ENCODE data around the gene ABLIM1. TPM values are rescaled to one million over a fixed set of nuclear protein-coding genes. Genes with fewer than 3 reads are reported as not detected.

The ABLIM1 gene
- total RNA-seq, 3 donors from 2014 or later (not counting 1 experiment from before 2014, with no cell fraction given): 71.9 to 118 (median 73.5) TPM

- peak overlapping the region; percentile 4 for H3K4me3 Mint-ChIP-seq
- H3K36me3 Mint-ChIP-seq: no peaks in the 10 kb centered on the region
- 44% methylated on average over 4 of the region's 4 CpGs for WGBS (ENCODE audit: insufficient coverage)
- H3K9me3 Mint-ChIP-seq: no peaks in the 10 kb centered on the region
- Histone ChIP-seq H3K36me3 (ENCODE audit: control insufficient read depth, insufficient read depth, low read length) (no peaks in the 10 kb centered on the region), H3K27ac (ENCODE audit: low read length) (no peak overlapping the region), H3K27me3 (ENCODE audit: control insufficient read depth, insufficient read depth, low read length) (no peaks in the 10 kb centered on the region), H3K9me3 (ENCODE audit: control insufficient read depth, insufficient read depth, low read length) (no peaks in the 10 kb centered on the region), H3K4me1 (ENCODE audit: control insufficient read depth, insufficient read depth, low read length) (peaks cover 17% of the 10 kb centered on the region), H3K4me3 (ENCODE audit: low read length) (no peak overlapping the region)
- no peak for ATAC-seq
- H3K4me1 Mint-ChIP-seq: peaks cover 19 to 24% of the 10 kb centered on the region in 2 donors
- H3K27me3 Mint-ChIP-seq (ENCODE audit: low read depth in 2 of 2): peaks cover 12% of the 10 kb centered on the region in 2 donors
- no peak overlapping the region for H3K27ac Mint-ChIP-seq
- DNase-seq: no peak
- TF ChIP-seq, protein P1, sequence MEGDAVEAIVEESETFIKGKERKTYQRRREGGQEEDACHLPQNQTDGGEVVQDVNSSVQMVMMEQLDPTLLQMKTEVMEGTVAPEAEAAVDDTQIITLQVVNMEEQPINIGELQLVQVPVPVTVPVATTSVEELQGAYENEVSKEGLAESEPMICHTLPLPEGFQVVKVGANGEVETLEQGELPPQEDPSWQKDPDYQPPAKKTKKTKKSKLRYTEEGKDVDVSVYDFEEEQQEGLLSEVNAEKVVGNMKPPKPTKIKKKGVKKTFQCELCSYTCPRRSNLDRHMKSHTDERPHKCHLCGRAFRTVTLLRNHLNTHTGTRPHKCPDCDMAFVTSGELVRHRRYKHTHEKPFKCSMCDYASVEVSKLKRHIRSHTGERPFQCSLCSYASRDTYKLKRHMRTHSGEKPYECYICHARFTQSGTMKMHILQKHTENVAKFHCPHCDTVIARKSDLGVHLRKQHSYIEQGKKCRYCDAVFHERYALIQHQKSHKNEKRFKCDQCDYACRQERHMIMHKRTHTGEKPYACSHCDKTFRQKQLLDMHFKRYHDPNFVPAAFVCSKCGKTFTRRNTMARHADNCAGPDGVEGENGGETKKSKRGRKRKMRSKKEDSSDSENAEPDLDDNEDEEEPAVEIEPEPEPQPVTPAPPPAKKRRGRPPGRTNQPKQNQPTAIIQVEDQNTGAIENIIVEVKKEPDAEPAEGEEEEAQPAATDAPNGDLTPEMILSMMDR (IDR thresholded peaks at IDR 0.05): no peak
- intact Hi-C loops (cut with micrococcal nuclease): no loop called here
Observed at GRCh38 chr10:114420811-114421485, 237.1 kb downstream of the ABLIM1 start.

DNA sequence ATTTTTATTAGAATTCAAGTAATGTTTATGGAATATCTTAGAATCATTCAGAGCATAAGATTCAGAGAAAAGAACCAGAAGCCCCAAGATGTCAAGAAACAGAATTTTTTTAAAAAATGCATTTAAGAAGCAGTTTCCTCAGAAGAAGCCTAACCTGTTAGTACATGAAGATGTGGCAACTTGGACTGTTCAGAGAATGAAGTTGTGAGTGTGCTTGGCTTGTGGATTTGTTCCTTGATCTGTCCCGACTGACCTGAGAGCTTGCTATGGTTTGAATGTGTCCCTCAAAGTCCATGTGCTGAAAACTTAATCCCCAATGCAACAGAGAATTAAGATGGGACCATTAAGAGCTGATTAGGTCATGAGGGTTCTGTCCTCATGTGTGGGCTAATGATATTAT is 240.0 kb downstream of the ABLIM1 start:
- Histone ChIP-seq H3K27ac (ENCODE audit: low read length) (no peak overlapping the region), H3K4me3 (ENCODE audit: low read length) (no peak overlapping the region), H3K9me3 (ENCODE audit: control insufficient read depth, insufficient read depth, low read length) (no peaks in the 10 kb centered on the region), H3K4me1 (ENCODE audit: control insufficient read depth, insufficient read depth, low read length) (peaks cover 17% of the 10 kb centered on the region), H3K27me3 (ENCODE audit: control insufficient read depth, insufficient read depth, low read length) (no peaks in the 10 kb centered on the region), H3K36me3 (ENCODE audit: control insufficient read depth, insufficient read depth, low read length) (no peaks in the 10 kb centered on the region)
- peaks cover 18 to 22% of the 10 kb centered on the region in 2 donors for H3K27me3 Mint-ChIP-seq (ENCODE audit: low read depth in 2 of 2)
- no peak overlapping the region for H3K4me3 Mint-ChIP-seq
- H3K27ac Mint-ChIP-seq: no peak overlapping the region
- H3K36me3 Mint-ChIP-seq: no peaks in the 10 kb centered on the region
- 71% methylated on average over 1 of the region's 1 CpG for WGBS (ENCODE audit: insufficient coverage)
- intact Hi-C loops (cut with micrococcal nuclease): no loop called here
- no peak for DNase-seq
- H3K9me3 Mint-ChIP-seq: no peaks in the 10 kb centered on the region
- ATAC-seq: no peak
- peaks cover 19 to 26% of the 10 kb centered on the region in 2 donors for H3K4me1 Mint-ChIP-seq
- TF ChIP-seq, protein P1 (IDR thresholded peaks at IDR 0.05): no peak

DNA sequence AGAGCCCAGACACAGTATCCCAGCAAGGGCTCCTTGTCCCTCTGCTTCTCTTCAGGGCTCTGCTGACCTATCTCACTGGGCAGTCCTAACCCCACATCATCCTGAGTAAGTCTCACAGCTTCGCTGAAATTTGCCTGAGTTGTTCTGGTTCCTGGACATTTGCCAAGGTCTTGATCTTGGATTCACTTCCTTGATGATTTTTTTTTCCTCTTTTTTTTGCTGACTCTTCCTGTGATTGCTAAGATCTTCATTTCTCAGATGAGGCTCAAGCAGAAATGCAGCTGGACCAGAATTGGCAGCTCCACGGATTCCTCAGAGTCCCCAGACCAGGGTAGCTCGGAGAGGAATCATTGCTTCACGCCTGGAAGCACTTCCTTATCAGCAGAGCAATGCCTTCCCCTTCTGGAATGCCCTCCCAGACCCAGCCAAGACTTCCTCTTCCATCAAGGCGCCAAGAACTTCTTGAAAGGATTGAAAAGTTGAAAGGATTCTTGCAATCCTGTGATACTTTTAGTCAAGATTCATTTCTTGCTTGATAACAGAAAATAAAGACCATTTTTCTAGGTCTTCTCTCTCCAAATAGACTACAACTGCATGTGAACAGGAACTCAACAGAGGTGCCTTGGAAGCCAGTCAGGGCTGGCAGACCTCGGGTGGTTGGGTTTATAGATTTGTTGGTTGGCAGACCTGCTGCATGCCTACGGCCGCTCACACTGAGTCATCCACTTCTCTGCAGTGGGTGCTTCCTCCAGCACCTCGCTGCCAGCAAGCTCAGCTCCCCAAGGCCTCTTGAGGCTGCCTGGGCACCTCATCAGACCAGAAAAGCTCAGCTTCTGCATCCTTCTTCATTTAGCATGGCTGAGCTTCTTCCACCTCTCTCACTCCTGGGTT is 244.9 kb downstream of the ABLIM1 start:
- TF ChIP-seq, protein P1 (IDR thresholded peaks at IDR 0.05): no peak
- Mint-ChIP-seq H3K27me3 (ENCODE audit: low read depth in 2 of 2) (peaks cover 28 to 42% of the 10 kb centered on the region in 2 donors), H3K9me3 (no peaks in the 10 kb centered on the region), H3K36me3 (no peaks in the 10 kb centered on the region), H3K4me3 (no peak overlapping the region), H3K4me1 (peaks cover 0 to 4% of the 10 kb centered on the region in 2 donors), H3K27ac (no peak overlapping the region)
- intact Hi-C loops (cut with micrococcal nuclease): no loop called here
- Histone ChIP-seq H3K27me3 (ENCODE audit: control insufficient read depth, insufficient read depth, low read length) (no peaks in the 10 kb centered on the region), H3K4me1 (ENCODE audit: control insufficient read depth, insufficient read depth, low read length) (no peaks in the 10 kb centered on the region), H3K36me3 (ENCODE audit: control insufficient read depth, insufficient read depth, low read length) (no peaks in the 10 kb centered on the region), H3K4me3 (ENCODE audit: low read length) (no peak overlapping the region), H3K9me3 (ENCODE audit: control insufficient read depth, insufficient read depth, low read length) (no peaks in the 10 kb centered on the region), H3K27ac (ENCODE audit: low read length) (no peak overlapping the region)
- no peak for DNase-seq
- WGBS (ENCODE audit: insufficient coverage): 30% methylated on average over 8 of the region's 9 CpGs
- ATAC-seq: no peak

Data from natural killer cell (primary cell).